CD1c-positive myeloid dendritic cell (primary cell): ENCODE data around the gene DDR2.

Source experiments
- DNase-seq: peaks from one replicate; pipeline ENCODE4 v3.0.0-alpha.2; 2016; ENCODE audit errors: extremely low spot score

The DDR2 gene

GRCh38 chr1:162835157-162835899, 203.1 kb downstream of the DDR2 start:
- no peak for DNase-seq
